SK-N-SH treated with all-trans-retinoic acid at 6 μM for 48 hours (cell line): ENCODE results near the gene MRPL4.
A peak's percentile ranks its signal among the peaks of the same experiment; 100 is the strongest.

Source experiments
- ZFP3 ChIP-seq: fragments of 250-450 bp; sonication (Bioruptor Pico); IDR thresholded peaks from 2 replicates; pipeline ENCODE4 v1.5.0; 2020; ENCODE audit warnings: mild to moderate bottlenecking, moderate library complexity
- TF ChIP-seq, protein P1 (sequence below): fragments of 250-450 bp; sonication (Bioruptor Pico); IDR thresholded peaks from 2 replicates; pipeline ENCODE4 v1.5.1; 2020; ENCODE audit warnings: low read depth, mild to moderate bottlenecking, moderate library complexity
- TF ChIP-seq, protein P2 (sequence below): fragments of 250-450 bp; sonication (Bioruptor Pico); IDR thresholded peaks from 2 replicates; pipeline ENCODE4 v1.8.0; 2020; ENCODE audit warnings: mild to moderate bottlenecking, moderate library complexity, borderline replicate concordance

DNA sequence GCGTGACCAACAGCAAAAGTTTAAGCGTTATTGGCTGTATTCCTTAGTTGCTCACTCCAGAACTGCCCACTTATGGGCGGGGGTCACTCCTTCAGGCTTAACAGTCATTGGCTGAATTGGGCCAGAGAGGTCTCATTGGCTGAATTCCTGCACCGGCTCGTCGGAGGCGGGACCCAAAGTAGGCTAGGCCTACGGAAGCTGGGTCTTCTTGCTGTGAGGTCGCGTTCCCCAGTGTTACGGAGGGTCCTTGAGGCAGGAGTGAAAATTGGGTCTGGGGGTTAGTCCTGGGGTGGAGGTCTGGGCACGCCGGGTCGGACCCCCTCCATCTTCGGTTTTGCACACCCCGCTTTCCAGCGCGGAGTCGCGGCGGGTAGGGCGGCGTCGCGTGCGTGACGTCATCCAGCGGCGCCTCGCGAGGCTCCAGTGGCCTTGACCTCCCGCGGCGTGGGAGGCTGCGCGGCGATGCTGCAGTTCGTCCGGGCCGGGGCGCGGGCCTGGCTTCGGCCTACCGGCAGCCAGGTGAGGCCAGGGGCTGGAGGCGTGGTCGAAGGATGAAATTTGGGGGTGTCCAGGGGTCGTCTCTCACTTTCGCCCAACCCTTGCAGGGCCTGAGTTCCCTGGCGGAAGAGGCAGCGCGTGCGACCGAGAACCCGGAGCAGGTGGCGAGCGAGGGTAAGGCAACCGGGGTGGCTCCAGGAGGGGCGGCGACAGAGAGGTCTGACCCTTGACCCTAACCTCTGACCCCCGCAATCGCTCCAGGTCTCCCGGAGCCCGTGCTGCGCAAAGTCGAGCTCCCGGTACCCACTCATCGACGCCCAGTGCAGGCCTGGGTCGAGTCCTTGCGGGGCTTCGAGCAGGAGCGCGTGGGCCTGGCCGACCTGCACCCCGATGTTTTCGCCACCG, at the start of gene MRPL4:
- 0 out of 2 replicates have a peak, but pooled peaks have one; percentile 55 for TF ChIP-seq ZFP3 (CRISPR knock-in tag)
- TF ChIP-seq, protein P1, sequence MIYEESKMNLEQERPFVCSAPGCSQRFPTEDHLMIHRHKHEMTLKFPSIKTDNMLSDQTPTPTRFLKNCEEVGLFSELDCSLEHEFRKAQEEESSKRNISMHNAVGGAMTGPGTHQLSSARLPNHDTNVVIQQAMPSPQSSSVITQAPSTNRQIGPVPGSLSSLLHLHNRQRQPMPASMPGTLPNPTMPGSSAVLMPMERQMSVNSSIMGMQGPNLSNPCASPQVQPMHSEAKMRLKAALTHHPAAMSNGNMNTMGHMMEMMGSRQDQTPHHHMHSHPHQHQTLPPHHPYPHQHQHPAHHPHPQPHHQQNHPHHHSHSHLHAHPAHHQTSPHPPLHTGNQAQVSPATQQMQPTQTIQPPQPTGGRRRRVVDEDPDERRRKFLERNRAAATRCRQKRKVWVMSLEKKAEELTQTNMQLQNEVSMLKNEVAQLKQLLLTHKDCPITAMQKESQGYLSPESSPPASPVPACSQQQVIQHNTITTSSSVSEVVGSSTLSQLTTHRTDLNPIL (CRISPR knock-in tag), result no peak
- TF ChIP-seq, protein P2, sequence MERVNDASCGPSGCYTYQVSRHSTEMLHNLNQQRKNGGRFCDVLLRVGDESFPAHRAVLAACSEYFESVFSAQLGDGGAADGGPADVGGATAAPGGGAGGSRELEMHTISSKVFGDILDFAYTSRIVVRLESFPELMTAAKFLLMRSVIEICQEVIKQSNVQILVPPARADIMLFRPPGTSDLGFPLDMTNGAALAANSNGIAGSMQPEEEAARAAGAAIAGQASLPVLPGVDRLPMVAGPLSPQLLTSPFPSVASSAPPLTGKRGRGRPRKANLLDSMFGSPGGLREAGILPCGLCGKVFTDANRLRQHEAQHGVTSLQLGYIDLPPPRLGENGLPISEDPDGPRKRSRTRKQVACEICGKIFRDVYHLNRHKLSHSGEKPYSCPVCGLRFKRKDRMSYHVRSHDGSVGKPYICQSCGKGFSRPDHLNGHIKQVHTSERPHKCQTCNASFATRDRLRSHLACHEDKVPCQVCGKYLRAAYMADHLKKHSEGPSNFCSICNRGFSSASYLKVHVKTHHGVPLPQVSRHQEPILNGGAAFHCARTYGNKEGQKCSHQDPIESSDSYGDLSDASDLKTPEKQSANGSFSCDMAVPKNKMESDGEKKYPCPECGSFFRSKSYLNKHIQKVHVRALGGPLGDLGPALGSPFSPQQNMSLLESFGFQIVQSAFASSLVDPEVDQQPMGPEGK, result no peak
